ENCODE results near the gene TMEM60. TPM values are rescaled to one million over a fixed set of nuclear protein-coding genes. Genes with fewer than 3 reads are reported as not detected.

Gene TMEM60
- total and polyA plus RNA-seq, 12 donors: 4.7 to 15.6 (median 7.9) TPM

GRCh38 chr7:77794000-77794399, 4.2 kb downstream of the TMEM60 start:
- WGBS, 2 donors: 73 to 77% methylated on average over 4 of the region's 4 CpGs
- ATAC-seq: no peak
- H3K27me3 ChIP-seq: no peaks in the 10 kb centered on the region
- no peaks in the 10 kb centered on the region for H3K9me3 ChIP-seq
- TF ChIP-seq, protein P1, sequence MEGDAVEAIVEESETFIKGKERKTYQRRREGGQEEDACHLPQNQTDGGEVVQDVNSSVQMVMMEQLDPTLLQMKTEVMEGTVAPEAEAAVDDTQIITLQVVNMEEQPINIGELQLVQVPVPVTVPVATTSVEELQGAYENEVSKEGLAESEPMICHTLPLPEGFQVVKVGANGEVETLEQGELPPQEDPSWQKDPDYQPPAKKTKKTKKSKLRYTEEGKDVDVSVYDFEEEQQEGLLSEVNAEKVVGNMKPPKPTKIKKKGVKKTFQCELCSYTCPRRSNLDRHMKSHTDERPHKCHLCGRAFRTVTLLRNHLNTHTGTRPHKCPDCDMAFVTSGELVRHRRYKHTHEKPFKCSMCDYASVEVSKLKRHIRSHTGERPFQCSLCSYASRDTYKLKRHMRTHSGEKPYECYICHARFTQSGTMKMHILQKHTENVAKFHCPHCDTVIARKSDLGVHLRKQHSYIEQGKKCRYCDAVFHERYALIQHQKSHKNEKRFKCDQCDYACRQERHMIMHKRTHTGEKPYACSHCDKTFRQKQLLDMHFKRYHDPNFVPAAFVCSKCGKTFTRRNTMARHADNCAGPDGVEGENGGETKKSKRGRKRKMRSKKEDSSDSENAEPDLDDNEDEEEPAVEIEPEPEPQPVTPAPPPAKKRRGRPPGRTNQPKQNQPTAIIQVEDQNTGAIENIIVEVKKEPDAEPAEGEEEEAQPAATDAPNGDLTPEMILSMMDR (IDR thresholded peaks at IDR 0.05): no peak
- peaks cover 0 to 29% (median 0%) of the 10 kb centered on the region in 9 donors for H3K36me3 ChIP-seq
- intact Hi-C loops (cut with DNase I): loop anchor here in 2 of 10 donors (10.0 kb wide), 2 partner anchors 111 to 141 kb away; no protein-coding TSS in a partner anchor
- H3K27ac ChIP-seq: no peak overlapping the region
- no peak for DNase-seq
- H3K4me1 ChIP-seq: peaks cover 7 to 41% (median 14%) of the 10 kb centered on the region in 9 donors
- H3K4me3 ChIP-seq: no peak overlapping the region

DNA sequence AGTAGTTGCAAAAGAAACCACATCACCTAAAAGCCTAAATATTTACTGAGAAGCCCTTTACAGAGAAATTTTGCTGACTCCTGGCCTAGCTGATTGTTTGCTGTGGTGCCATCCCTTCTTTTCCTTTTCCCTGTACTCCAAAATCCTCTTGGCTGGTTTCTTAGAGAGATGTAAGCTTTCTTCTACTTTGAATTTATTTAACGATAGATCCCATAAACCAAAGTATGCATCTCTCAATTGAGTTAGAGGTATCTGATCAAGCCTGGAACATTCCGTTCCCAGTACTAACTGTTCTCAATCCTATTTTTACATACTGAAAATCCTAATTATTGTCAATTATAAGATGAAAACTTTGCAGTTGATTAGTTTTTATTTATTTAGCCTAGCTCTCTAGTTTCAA, 6.3 kb downstream of the TMEM60 start:
- no peaks in the 10 kb centered on the region for H3K27me3 ChIP-seq
- H3K27ac ChIP-seq: no peak overlapping the region
- H3K9me3 ChIP-seq: no peaks in the 10 kb centered on the region
- peaks cover 4 to 34% (median 7%) of the 10 kb centered on the region in 9 donors for H3K4me1 ChIP-seq
- TF ChIP-seq, protein P1 (IDR thresholded peaks at IDR 0.05): no peak
- no peak overlapping the region for H3K4me3 ChIP-seq
- DNase-seq (no peak), ATAC-seq (no peak)
- H3K36me3 ChIP-seq: peaks cover 0 to 35% (median 0%) of the 10 kb centered on the region in 9 donors
- intact Hi-C loops (cut with DNase I): loop anchor here in 2 of 10 donors (10.0 kb wide), 2 partner anchors 113 to 143 kb away; no protein-coding TSS in a partner anchor
- WGBS, 2 donors: 73 to 93% methylated on average over 2 of the region's 2 CpGs

DNA sequence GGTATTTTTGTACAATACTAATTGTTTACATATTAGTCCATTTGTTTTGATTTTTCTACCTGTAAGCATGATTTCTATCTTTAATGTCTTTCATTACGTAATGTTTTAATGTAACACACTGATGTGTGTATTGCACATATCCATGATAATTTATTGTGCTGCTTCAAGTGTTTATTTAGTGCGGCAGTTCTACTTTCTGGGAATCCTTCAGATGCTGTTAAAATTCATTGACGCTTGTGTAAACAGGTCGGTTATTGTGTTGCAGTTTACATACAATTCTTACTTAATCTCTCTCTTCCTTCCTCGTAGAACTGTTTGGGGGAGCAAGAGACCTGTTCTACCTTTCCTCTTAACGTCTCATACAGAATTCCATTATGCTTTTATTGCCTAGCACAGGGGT, 6.9 kb downstream of the TMEM60 start:
- H3K9me3 ChIP-seq: peaks cover 0 to 2% (median 0%) of the 10 kb centered on the region in 11 donors
- no peak for DNase-seq
- H3K36me3 ChIP-seq: peaks cover 0 to 36% (median 0%) of the 10 kb centered on the region in 9 donors
- no peak overlapping the region for H3K27ac ChIP-seq
- H3K27me3 ChIP-seq: no peaks in the 10 kb centered on the region
- no peak overlapping the region for H3K4me3 ChIP-seq
- TF ChIP-seq, protein P1 (IDR thresholded peaks at IDR 0.05): no peak
- 86 to 88% methylated on average over 6 of the region's 6 CpGs for WGBS, 2 donors
- intact Hi-C loops (cut with DNase I): loop anchor here in 2 of 10 donors (10.0 kb wide), 2 partner anchors 113 to 143 kb away; no protein-coding TSS in a partner anchor
- H3K4me1 ChIP-seq: peaks cover 0 to 28% (median 1%) of the 10 kb centered on the region in 9 donors
- ATAC-seq: no peak

- no peak for ATAC-seq
- TF ChIP-seq, protein P1 (IDR thresholded peaks at IDR 0.05): no peak
- WGBS, 2 donors: 92 to 100% methylated on average over 2 of the region's 2 CpGs
- H3K9me3 ChIP-seq: peaks cover 0 to 11% (median 0%) of the 10 kb centered on the region in 11 donors
- H3K4me3 ChIP-seq: no peak overlapping the region
- no peak for DNase-seq
- intact Hi-C loops (cut with DNase I): no loop called here
- H3K27ac ChIP-seq: no peak overlapping the region
- peaks cover 0 to 12% (median 0%) of the 10 kb centered on the region in 9 donors for H3K4me1 ChIP-seq
- no peaks in the 10 kb centered on the region for H3K27me3 ChIP-seq
- H3K36me3 ChIP-seq: peaks cover 0 to 21% (median 0%) of the 10 kb centered on the region in 9 donors
Measured at GRCh38 chr7:77788327-77788902, 9.8 kb downstream of the TMEM60 start.

All from heart right ventricle (tissue), 16 donors.